Neural cell (in vitro differentiated cells): Measurements from ENCODE around the gene TMEM171. TPM values are rescaled to one million over a fixed set of nuclear protein-coding genes. Genes with fewer than 3 reads are reported as not detected.

Experiments
- H2AFZ ChIP-seq: fragments of 200-600, 300-800 bp; sonication (generic), shearing (Covaris generic); 2 replicates; pipeline ENCODE4 v1.6.0; 2014; ENCODE audit warnings: low read depth, mild to moderate bottlenecking, antibody characterized with exemption, low read length, moderate library complexity
- H3F3A ChIP-seq: fragments of 200-600 bp; shearing (Covaris generic); 2 replicates; pipeline ENCODE4 v1.6.1; 2016; ENCODE audit warnings: mild to moderate bottlenecking, moderate library complexity, mixed read lengths, antibody characterized with exemption, low read length; ENCODE audit not compliant: insufficient read depth, poor library complexity, severe bottlenecking
- H3K27ac ChIP-seq: fragments of 200-600, 300-800 bp; sonication (generic), shearing (Covaris generic); 2 replicates; pipeline ENCODE4 v1.5.1; 2014; ENCODE audit warnings: mild to moderate bottlenecking, low read length, moderate library complexity
- H3K27me3 ChIP-seq: fragments of 300-800, 200-600 bp; sonication (generic), shearing (Covaris generic); 2 replicates; pipeline ENCODE4 v1.6.0; 2014; ENCODE audit warnings: mild to moderate bottlenecking, low read depth, low read length, moderate library complexity; ENCODE audit not compliant: insufficient read depth
- H3K36me3 ChIP-seq: fragments of 300-800, 200-600 bp; sonication (generic), shearing (Covaris generic); 2 replicates; pipeline ENCODE4 v1.5.1; 2014; ENCODE audit warnings: mild to moderate bottlenecking, antibody characterized with exemption, low read length, moderate library complexity; ENCODE audit not compliant: insufficient read depth
- H3K4me2 ChIP-seq: fragments of 300-800, 200-600 bp; sonication (generic), shearing (Covaris generic); 2 replicates; pipeline ENCODE4 v1.6.0; 2014; ENCODE audit warnings: mild to moderate bottlenecking, low read length
- H3K4me3 ChIP-seq: fragments of 300-800, 200-600 bp; sonication (generic), shearing (Covaris generic); 2 replicates; pipeline ENCODE4 v1.5.1; 2014; ENCODE audit warnings: mild to moderate bottlenecking, low read length, moderate library complexity
- H3K79me2 ChIP-seq: fragments of 200-600 bp; shearing (Covaris generic); replicated peaks from 2 replicates; pipeline ENCODE4 v1.6.0; 2014; ENCODE audit warnings: mild to moderate bottlenecking, low read length, moderate library complexity; ENCODE audit not compliant: insufficient read depth
- H3K9ac ChIP-seq: fragments of 300-800, 200-600 bp; sonication (generic), shearing (Covaris generic); 2 replicates; pipeline ENCODE4 v1.6.1; 2016; ENCODE audit warnings: mild to moderate bottlenecking, low read length, mixed read lengths
- H3K9me2 ChIP-seq: fragments of 200-600 bp; shearing (Covaris generic); 2 replicates; pipeline ENCODE4 v1.6.1; 2016; ENCODE audit warnings: mild to moderate bottlenecking, low read length, mixed read lengths; ENCODE audit not compliant: insufficient read depth
- H3K9me3 ChIP-seq: fragments of 200-600, 300-800 bp; sonication (generic), shearing (Covaris generic); 2 replicates; pipeline ENCODE4 v1.6.1; 2016; ENCODE audit warnings: mild to moderate bottlenecking, mixed run types, low read length, moderate library complexity, mixed read lengths
- H4K20me1 ChIP-seq: fragments of 200-600 bp; shearing (Covaris generic); 2 replicates; pipeline ENCODE4 v1.6.1; 2016; ENCODE audit warnings: mild to moderate bottlenecking, mixed run types; ENCODE audit not compliant: insufficient read depth
- CTCF ChIP-seq: fragments of 450-650 bp; IDR thresholded peaks from 2 replicates; pipeline ENCODE4 v1.5.1; 2014; ENCODE audit warnings: antibody characterized with exemption, mild to moderate bottlenecking, moderate library complexity; ENCODE audit not compliant: poor library complexity, severe bottlenecking
- EP300 ChIP-seq: fragments of 450-650 bp; conservative IDR thresholded peaks from 2 replicates; pipeline ENCODE4 v1.6.1; 2014; ENCODE audit warnings: antibody characterized with exemption, mild to moderate bottlenecking, moderate library complexity; ENCODE audit not compliant: poor library complexity, severe bottlenecking
- EZH2 ChIP-seq: fragments of 200-600, 300-800 bp; shearing (Covaris generic), sonication (generic); IDR thresholded peaks from 2 replicates; pipeline ENCODE4 v1.6.1; 2014; ENCODE audit warnings: antibody characterized with exemption, low read length, borderline replicate concordance, mild to moderate bottlenecking; ENCODE audit not compliant: insufficient read depth, poor library complexity, severe bottlenecking
- MXI1 ChIP-seq: fragments of 450-650 bp; conservative IDR thresholded peaks from 2 replicates; pipeline ENCODE4 v1.6.1; 2014; ENCODE audit warnings: antibody characterized with exemption, mild to moderate bottlenecking; ENCODE audit not compliant: poor library complexity, severe bottlenecking
- POLR2AphosphoS5 ChIP-seq: IDR thresholded peaks from 2 replicates; pipeline ENCODE4 v1.6.1; 2012
- RAD21 ChIP-seq: fragments of 450-650 bp; conservative IDR thresholded peaks from 2 replicates; pipeline ENCODE4 v1.6.1; 2014; ENCODE audit warnings: antibody characterized with exemption, mild to moderate bottlenecking, moderate library complexity
- REST ChIP-seq: IDR thresholded peaks from 2 replicates; pipeline ENCODE4 v1.6.1; 2012; ENCODE audit warnings: borderline replicate concordance
- SMC3 ChIP-seq: fragments of 450-650 bp; conservative IDR thresholded peaks from 2 replicates; pipeline ENCODE4 v1.6.1; 2014; ENCODE audit warnings: antibody characterized with exemption, mild to moderate bottlenecking, moderate library complexity; ENCODE audit not compliant: poor library complexity
- TAF1 ChIP-seq: IDR thresholded peaks from 2 replicates; pipeline ENCODE4 v1.6.1; 2012; ENCODE audit warnings: low read depth
- polyA plus RNA-seq: library from polyadenylated mRNA; depleted of rRNA; stranded (reverse); fragments of >200 nt; gene quantifications from 2 replicates; pipeline ENCODE4 v1.2.3, GENCODE V29; 2014

TMEM171 gene
- polyA plus RNA-seq, 1 donor from 2014 or later, result not detected

GRCh38 chr5:73122875-73123810 is 2.8 kb downstream of the TMEM171 start:
- no peak overlapping the region for H3K4me3 ChIP-seq
- H2AFZ ChIP-seq, result no peak overlapping the region
- no peaks in the 10 kb centered on the region for H3K9me3 ChIP-seq
- H3F3A ChIP-seq, result no peaks in the 10 kb centered on the region
- H4K20me1 ChIP-seq, result no peaks in the 10 kb centered on the region
- H3K27ac ChIP-seq, result no peak overlapping the region
- TF ChIP-seq MXI1, result no peak
- TF ChIP-seq RAD21, result no peak
- TF ChIP-seq SMC3, result no peak
- no peak for TF ChIP-seq EP300
- no peaks in the 10 kb centered on the region for H3K36me3 ChIP-seq
- no peak overlapping the region for H3K4me2 ChIP-seq
- H3K27me3 ChIP-seq, result peaks cover 52% of the 10 kb centered on the region
- H3K9me2 ChIP-seq, result no peaks in the 10 kb centered on the region
- no peaks in the 10 kb centered on the region for H3K79me2 ChIP-seq
- H3K9ac ChIP-seq, result no peak overlapping the region

- H3K4me2 ChIP-seq, result no peak overlapping the region
- H4K20me1 ChIP-seq, result no peaks in the 10 kb centered on the region
- H3K79me2 ChIP-seq, result no peaks in the 10 kb centered on the region
- no peak for TF ChIP-seq CTCF
- no peak for TF ChIP-seq EP300
- TF ChIP-seq EZH2, result no peak
- TF ChIP-seq SMC3, result no peak
- H3K27ac ChIP-seq, result no peak overlapping the region
- peaks cover 31% of the 10 kb centered on the region for H3K27me3 ChIP-seq
- H2AFZ ChIP-seq, result no peak overlapping the region
- H3K9me3 ChIP-seq, result no peaks in the 10 kb centered on the region
- no peaks in the 10 kb centered on the region for H3F3A ChIP-seq
- no peak overlapping the region for H3K9ac ChIP-seq
- H3K4me3 ChIP-seq, result no peak overlapping the region
- H3K36me3 ChIP-seq, result no peaks in the 10 kb centered on the region
- H3K9me2 ChIP-seq, result no peaks in the 10 kb centered on the region
Measured at GRCh38 chr5:73125289-73125688, 4.9 kb downstream of the TMEM171 start.

GRCh38 chr5:73126381-73126780 is 6.0 kb downstream of the TMEM171 start:
- no peaks in the 10 kb centered on the region for H3F3A ChIP-seq
- no peak for TF ChIP-seq RAD21
- no peak for TF ChIP-seq SMC3
- no peak for TF ChIP-seq POLR2AphosphoS5
- no peak for TF ChIP-seq REST
- TF ChIP-seq MXI1, result no peak
- TF ChIP-seq CTCF, result no peak
- no peak for TF ChIP-seq EP300
- no peak for TF ChIP-seq EZH2
- no peak for TF ChIP-seq TAF1
- no peaks in the 10 kb centered on the region for H3K36me3 ChIP-seq
- no peaks in the 10 kb centered on the region for H4K20me1 ChIP-seq
- peaks cover 21% of the 10 kb centered on the region for H3K27me3 ChIP-seq
- no peaks in the 10 kb centered on the region for H3K9me2 ChIP-seq
- H3K9me3 ChIP-seq, result no peaks in the 10 kb centered on the region
- no peak overlapping the region for H3K4me2 ChIP-seq
- H2AFZ ChIP-seq, result no peak overlapping the region
- no peak overlapping the region for H3K9ac ChIP-seq
- H3K27ac ChIP-seq, result no peak overlapping the region
- H3K4me3 ChIP-seq, result no peak overlapping the region
- H3K79me2 ChIP-seq, result no peaks in the 10 kb centered on the region
